GM18907 (cell line): ENCODE measurements around the gene KIAA1586.
"Not testable (repeated sequence)": the region's sequence is repeated elsewhere in the genome, so short reads cannot be mapped to it uniquely, and the experiment has no call there.

Experiments used
- ATAC-seq: cut with Tn5 transposase; IDR thresholded peaks from one replicate; pipeline ENCODE4 v1.9.1; 2021; ENCODE audit warnings: mild to moderate bottlenecking, moderate library complexity; ENCODE audit not compliant: unreplicated experiment

The KIAA1586 gene

DNA sequence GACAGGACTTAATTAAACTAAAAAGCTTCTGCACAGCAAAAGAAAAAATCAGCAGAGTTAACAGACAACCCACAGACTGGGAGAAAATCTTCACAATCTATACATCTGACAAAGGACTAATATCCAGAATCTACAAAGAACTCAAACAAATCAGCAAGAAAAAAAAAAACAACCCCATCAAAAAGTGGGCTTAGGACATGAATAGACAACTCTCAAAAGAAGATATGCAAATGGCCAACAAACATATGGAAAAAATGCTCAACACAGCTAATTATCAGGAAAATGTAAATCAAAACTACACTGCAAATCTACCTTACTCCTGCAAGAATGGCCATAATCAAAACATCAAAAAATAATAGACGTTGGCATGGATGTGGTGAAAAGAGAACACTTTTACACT lies 2.4 kb upstream of the KIAA1586 start:
- not testable (repeated sequence) for ATAC-seq

DNA sequence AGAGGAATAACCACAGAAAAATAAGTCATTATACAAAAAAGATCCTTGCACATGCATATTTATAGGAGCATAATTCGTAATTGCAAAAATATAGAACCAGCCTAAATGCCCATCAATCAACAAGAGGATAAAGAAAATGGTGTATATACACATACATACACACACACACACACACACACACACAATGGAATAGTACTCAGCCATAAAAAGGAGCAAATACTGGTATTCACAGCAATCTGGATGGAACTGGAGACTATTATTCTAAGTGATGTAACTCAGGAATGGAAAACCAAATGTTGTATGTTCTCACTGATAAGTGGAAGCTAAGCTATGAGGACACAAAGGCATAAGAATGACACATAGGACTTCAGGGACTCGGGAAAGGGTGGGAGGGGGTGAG lies 1.9 kb upstream of the KIAA1586 start:
- ATAC-seq: no peak

DNA sequence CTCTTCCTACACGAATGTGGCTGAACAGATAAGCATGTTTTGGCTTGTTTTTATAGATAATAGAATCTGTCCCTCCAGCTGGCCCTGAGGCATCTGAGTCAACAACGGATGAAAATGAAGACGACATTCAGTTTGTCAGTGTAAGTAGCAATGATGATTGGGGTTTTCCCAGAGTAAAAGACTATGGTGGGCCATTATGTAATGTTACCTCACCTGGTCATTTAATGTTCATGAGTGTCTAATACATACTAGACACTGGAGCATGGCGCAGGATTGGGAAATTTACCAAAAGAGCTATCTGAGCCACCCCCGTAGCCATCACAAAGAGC lies 728 bp downstream of the KIAA1586 start:
- peak; percentile 45 for ATAC-seq

DNA sequence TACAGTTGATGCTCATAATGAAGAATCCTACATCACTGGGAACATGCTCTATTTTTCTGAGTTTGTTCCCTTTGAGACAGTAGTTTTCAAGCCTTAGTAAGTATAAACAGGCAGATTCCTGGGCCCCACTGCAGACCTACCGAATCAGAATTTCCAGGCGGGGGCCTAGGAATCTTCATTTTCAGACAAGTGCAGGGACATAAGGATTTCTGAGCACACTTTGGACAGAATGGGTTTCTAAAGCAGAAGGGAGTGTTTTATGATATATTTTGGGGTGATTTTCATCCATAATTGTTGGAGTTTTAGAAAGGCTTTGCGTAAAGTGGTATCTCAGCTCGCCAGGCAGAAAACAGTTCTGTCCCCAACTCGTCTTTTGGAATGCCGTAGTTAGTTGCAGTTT lies 1.4 kb downstream of the KIAA1586 start:
- ATAC-seq: not testable (repeated sequence)

DNA sequence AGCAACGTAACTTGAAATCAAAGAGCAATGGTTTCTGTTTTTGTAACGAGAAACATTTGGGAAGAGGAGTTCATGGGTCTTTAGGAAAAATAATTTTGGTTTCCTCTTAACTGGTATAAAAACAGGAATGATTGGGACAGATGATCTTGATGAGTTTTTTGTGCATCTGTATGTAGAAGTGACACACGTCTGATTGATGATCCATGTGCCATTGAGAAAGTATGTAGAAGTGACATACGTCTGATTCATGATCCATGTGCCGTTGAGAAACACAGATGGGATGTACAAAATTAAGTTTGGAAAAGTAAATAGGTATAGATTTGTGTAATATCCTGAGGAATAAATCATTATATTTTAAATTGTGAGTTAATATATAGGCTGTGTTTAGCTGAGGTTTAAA lies 2.1 kb downstream of the KIAA1586 start:
- ATAC-seq: no peak

DNA sequence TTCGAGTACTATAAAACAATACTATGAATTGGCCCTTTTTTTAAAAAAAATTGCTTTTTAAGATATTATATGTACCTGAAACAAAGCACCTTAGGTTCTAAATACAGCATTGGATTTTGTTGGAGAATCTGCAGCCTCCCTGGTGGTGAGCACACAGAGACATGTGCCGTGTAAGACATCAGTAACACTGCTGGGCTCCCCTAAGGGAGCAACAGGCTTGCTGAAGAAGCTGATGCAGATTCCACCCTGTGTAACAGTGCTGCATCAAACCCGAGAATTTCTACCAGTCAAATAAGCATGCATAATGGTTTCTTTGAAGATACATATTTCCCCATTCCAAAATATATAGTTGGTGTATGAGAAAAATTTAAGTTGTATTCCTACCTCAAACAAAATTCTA lies 17.4 kb downstream of the KIAA1586 start:
- no peak for ATAC-seq

DNA sequence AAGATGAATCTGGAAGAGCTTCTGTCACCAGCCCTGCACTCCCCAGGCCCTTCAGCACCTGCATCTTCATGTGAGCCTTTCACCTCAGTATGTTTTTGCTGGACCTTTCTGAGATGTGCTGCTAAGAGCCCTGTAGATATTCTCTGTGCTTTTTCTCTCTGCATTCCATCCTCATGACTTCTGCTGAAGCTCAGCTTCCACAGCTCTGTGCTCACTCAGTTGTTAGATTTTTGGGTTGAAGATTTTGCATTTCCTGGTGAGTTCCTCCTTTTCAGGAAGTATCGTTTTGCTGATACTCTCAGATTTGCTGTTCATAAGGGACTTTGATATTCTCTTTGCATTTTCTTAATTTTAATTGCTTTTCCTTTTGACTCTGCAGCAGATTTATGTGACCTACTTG lies 18.3 kb downstream of the KIAA1586 start:
- ATAC-seq: no peak

DNA sequence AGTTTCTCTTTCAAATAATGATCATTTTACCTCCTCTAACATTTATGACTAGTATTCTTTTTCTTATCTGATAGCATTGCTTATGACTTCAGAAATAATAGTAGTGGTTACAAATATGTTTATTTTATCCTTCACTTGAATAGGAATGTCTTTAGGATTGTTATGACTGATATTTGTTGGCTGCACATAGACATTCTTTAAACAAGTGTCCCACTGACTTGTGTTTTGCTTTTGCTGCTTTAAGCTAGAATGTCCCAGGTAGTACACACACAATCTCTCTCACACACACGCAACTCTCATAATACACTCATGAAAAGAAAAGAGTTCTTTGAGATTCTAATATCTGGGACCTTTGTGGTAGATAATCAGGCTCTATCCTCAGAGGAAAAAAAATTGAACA lies 21.6 kb downstream of the KIAA1586 start:
- ATAC-seq: no peak

DNA sequence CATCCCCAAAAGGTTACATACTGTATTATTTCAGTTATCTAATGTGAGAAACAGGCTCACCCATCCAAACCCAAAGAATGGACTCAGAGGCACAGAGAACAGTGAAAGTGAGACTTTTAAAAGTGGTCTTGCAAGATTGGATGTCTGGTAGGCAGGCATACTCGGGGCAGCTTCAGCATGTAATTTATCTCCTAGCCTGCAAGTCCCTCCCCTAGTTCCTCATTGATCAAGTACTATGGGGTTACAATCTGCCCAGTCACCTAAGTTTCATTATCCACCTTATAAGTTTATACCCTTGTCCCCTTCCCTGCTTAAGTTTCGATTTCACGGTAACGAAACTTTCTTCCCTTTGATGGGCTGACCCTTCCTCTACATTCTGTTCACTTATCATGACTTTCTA lies 22.7 kb downstream of the KIAA1586 start:
- ATAC-seq: no peak

DNA sequence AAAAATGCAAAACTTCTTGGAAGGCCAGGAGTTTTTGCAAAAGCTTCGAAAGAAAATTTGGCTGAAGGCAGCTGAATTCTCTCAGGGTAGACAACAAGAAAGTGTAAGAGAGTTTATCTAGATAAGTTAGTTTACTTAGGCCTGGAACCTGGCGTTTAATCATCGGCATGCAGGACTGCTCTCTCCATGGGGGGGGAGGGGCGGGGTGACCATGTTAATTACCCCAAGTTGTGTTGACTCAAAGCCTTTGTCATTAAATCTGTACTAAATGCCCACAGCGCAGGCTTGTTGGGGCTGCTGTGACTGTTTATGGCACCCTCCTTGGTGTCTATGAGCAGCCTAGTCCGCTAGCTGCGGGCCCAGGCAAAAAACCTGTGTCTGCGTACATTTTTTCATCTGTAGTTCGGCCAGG lies 23.4 kb downstream of the KIAA1586 start:
- ATAC-seq: no peak

DNA sequence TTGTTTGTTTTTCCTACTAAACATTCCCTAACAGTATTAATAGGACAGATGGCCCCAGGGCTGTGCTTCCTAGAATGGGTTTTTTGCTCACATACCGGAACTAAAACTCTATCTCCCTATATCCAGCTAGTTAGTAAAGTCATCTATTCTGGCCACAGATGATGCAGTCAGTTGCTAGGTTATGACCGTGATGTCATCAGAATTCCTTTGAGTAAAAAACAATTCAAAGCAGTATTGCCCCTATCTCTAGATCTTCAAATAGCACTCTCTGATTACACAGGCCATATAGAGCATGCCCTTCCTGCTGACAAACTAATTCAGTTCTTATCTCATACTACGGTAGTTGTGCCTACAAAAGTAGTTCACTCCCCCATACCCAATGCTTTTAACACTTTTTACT lies 25.6 kb downstream of the KIAA1586 start:
- ATAC-seq: no peak

DNA sequence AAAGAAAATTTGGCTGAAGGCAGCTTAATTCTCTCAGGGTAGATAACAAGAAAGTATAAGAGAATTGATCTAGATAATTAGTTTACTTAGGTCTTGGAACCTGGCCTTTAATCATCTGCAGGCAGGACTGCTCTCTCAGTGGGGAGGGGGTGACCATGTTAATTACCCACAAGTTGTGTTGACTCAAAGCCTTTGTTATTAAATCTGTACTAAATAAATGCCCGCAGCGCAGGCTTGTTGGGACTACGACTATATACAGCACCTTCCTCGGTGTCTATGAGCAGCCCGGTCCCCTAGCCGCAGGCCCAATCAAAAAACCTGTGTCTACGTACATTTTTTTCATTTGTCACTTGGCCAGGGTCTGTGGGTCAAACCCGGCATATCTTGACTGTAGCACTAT lies 27.9 kb downstream of the KIAA1586 start:
- no peak for ATAC-seq

DNA sequence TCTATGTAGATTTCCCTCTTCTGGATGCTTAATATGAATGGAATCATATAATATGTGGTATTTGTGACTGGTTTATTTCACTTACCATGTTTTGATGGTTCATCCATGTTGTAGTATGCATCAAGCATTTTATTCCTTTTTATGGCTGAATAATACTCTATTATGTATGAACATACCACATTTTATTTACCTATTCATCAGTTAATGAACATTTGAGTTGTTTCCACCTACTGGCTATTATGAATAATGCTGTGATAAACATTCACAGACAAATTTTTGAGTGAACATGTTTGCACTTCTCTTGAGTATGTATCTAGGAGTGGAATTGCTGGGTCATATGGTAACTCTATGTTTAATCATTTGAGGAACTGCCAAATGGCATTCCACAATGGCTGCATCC lies 28.6 kb downstream of the KIAA1586 start:
- ATAC-seq: no peak

DNA sequence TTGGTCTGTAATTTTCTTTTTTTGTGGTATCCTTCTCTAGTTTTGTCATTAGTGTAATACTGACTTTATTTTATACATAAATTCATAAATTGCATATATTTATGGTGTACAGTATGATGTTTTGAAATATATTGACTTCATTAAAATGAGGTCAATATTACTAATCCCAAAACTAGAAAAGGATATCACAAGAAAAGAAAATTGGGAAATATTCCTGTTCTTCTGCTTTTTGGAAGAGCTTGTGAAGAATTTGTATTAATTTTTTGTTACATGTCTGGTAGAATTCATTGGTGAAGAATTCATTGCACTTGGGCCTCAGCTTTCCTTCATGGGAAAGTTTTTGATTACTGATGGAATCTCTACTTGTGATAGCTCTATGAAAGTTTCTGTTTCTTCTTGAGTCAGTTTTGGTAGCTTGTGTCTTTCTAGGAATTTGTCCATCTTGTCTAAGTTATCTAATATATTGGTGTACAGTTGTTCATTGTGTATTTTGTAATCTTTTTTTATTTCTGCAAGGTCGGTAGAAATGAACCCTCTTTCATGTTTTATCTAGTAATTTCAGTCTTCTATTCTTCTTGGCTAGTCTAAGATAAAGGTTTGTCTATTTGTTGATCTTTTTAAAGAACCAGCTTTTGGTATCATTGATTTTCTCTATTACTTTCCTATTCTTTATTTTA lies 32.2 kb downstream of the KIAA1586 start:
- no peak for ATAC-seq

DNA sequence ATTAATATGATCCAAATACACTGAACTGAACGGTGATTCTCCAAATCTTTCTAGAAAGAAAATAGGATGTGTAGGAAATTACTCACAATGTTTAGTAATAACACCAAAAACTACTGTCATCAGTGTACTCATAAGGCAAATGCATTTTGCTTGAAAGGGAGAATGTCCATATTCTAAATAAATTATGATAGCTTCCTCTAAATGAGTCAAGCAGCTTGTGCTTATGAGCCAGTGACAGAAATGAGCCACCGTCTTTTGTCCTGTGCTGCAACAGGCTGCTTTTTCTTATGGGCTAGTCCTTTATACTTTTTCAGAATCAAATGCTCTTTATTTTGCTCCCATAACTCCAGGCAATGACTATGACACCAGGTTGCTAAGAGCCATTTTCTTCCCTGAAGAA lies 39.0 kb downstream of the KIAA1586 start:
- ATAC-seq: no peak

DNA sequence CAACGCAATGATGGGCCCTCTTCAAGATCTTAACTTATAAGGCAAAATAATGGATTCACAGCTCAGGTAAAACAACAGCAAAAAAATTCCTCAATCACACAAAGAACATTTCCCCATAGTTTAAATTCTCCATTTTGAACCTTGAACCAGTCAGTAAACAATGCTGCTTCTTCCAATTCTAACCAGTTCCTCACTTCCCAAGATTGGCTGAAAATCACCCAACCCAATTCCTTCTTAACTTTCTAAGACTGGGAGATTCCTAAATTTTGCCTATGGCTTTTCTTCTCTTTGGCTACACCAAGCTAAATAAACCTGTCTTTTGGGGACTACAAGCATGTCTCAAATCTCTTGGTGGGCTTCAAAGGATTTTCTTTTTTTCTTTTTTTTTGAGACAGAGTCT lies 40.4 kb downstream of the KIAA1586 start:
- ATAC-seq: no peak

DNA sequence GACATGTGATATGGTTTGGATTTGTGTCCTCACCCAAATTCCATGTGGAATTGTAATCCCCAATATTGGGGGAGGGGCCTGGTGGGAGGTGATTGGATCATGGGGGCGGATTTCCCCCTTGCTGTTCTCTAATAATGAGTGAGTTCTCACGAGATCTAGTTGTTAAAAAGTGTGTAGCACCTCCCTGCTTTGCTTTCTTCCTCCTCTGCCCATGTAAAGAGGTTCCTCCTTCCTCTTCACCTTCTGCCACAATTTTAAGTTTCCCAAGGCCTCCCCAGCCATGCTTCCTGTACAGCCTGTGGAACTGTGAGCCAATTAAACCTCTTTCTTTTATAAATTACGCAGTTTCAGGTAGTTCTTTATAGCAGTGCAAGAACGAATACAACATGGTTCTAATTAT lies 41.4 kb downstream of the KIAA1586 start:
- no peak for ATAC-seq

DNA sequence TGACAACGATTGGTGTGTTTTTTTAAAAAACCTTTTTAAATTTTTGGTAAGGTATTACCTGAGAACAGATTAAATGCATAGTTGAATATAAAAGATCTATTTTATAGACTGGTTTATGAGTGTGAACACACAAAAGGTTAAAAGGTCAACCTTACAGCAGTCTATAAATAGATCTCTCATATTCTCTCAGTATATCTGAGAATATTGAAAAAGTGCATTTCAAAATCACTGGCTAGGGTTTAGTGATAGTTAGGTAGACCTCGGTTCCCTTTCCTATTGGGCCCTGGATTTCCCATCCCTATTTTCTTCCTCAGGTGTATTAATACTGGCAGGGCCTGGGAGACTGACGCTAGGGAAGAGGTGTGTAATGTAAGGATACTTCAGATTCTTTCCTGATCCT lies 42.8 kb downstream of the KIAA1586 start:
- ATAC-seq: no peak

DNA sequence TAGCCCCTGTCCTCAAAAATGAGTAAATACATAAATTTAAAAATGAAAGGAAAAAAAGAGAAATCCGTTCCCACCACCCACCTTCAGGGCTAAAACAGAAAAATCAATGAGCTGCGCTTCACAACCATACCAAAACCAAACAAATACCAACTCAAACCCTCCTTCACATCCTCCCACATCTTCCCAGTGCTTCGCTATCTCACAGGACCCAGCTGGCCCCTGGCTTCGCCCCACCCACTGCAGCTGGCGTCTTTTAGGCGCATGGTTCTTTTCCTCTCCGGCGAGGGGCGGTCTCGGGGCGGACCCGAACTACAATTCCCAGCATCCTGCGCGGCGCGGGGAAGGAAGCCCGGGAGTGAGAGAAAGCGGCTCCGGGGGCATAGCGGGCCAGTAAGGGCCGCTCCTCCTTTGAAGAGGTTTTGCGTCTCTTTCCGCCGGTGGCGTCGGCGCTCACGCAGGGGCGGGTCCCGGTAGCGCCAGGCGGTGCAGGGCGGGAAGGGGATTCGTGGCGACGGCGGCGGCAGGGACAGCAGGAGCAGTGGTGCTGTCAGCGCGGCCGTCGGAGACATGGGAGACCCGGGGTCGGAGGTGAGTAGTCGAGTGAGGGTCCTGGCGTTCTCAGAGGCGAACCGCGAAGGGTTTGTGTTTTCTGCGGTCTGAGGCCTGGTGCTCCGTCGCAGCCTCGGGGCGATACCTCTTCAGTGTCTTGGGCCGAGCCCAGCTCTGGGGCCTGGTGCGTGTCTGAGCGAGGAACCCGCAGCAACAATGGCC lies 43.4 kb downstream of the KIAA1586 start, which contains the start of gene ZNF451:
ZNF451 (plus strand) TSS at position 502 of the 771 bp plus-strand sequence; CDS start at position 568, 66 bp downstream.
- ATAC-seq: peak; percentile 94

DNA sequence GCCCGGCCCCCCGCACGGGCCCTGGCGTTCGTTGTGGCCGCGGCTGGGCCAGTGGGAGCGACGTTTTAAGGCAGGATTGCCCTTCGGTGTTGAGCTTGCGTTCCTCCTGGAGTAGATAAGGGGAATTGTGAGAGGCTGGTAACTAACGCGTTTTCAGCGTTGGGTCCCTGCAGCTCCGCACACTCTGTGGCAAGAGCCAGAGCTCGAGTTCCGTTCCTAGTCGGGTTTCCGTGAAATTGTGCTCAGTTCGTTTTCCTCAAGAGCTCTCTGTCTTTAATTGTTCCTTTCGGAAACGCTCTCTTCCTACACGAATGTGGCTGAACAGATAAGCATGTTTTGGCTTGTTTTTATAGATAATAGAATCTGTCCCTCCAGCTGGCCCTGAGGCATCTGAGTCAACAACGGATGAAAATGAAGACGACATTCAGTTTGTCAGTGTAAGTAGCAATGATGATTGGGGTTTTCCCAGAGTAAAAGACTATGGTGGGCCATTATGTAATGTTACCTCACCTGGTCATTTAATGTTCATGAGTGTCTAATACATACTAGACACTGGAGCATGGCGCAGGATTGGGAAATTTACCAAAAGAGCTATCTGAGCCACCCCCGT lies 44.1 kb downstream of the KIAA1586 start:
- ATAC-seq: peak; percentile 23

DNA sequence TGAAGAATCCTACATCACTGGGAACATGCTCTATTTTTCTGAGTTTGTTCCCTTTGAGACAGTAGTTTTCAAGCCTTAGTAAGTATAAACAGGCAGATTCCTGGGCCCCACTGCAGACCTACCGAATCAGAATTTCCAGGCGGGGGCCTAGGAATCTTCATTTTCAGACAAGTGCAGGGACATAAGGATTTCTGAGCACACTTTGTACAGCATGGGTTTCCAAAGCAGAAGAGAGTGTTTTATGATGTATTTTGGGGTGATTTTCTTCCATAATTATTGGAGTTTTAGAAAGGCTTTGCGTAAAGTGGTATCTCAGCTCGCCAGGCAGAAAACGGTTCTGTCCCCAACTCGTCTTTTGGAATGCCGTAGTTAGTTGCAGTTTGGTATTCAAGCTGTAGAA lies 44.9 kb downstream of the KIAA1586 start:
- ATAC-seq: not testable (repeated sequence)

DNA sequence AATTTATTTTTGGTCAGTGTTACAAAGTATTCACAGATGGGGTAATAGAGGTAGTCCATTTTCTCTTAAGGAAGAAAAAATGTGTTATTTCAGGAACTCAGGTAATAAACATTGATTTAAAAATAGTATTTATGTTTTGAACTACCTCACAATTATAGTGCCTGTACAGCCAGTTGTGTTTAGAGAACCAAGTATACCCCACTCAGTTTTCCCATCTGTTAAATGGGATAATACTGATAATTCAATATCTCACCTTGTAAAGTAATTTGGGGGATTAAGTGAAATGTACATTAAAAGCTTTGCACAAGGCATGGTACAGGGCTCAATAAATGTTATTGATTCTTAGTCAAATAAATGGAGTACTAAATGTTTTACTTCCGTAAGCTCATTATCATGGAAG lies 48.2 kb downstream of the KIAA1586 start:
- no peak for ATAC-seq
